ENCODE data around the gene CSPG4.
"Not testable (repeated sequence)": the region's sequence is repeated elsewhere in the genome, so short reads cannot be mapped to it uniquely, and the experiment has no call there.

The CSPG4 gene

GRCh38 chr15:75641603-75642002 lies 71.0 kb downstream of the CSPG4 start:
- H3K27me3 ChIP-seq (ENCODE audit: control insufficient read depth, insufficient read depth, low read length), result peaks cover 14% of the 10 kb centered on the region
- peaks cover 3% of the 10 kb centered on the region for H3K36me3 ChIP-seq (ENCODE audit: control insufficient read depth, low read depth, low read length)
- H3K27ac ChIP-seq (ENCODE audit: low read length), result no peak overlapping the region
- H3K4me3 ChIP-seq (ENCODE audit: low read length), result no peak overlapping the region
- H3K4me1 ChIP-seq (ENCODE audit: control insufficient read depth, low read depth, low read length), result peaks cover 9% of the 10 kb centered on the region
- no peaks in the 10 kb centered on the region for H3K9me3 ChIP-seq (ENCODE audit: control insufficient read depth, low read depth, low read length)
- no peak overlapping the region for H3K9ac ChIP-seq (ENCODE audit: low read length)

- H3K4me3 ChIP-seq (ENCODE audit: low read length), result peak overlapping the region; percentile 91
- no peak overlapping the region for H3K27ac ChIP-seq (ENCODE audit: low read length)
- H3K4me1 ChIP-seq (ENCODE audit: control insufficient read depth, low read depth, low read length), result peaks cover 7% of the 10 kb centered on the region
Measured at GRCh38 chr15:75641179-75641503, 71.5 kb downstream of the CSPG4 start.

GRCh38 chr15:75640483-75641178 lies 72.0 kb downstream of the CSPG4 start:
- Histone ChIP-seq H3K4me1 (ENCODE audit: control insufficient read depth, low read depth, low read length) (peaks cover 7% of the 10 kb centered on the region), H3K4me3 (ENCODE audit: low read length) (peak overlapping the region; percentile 91), H3K9ac (ENCODE audit: low read length) (peak overlapping the region; percentile 99), H3K36me3 (ENCODE audit: control insufficient read depth, low read depth, low read length) (peaks cover 3% of the 10 kb centered on the region), H3K9me3 (ENCODE audit: control insufficient read depth, low read depth, low read length) (no peaks in the 10 kb centered on the region), H3K27ac (ENCODE audit: low read length) (peak overlapping the region; percentile 64), H3K27me3 (ENCODE audit: control insufficient read depth, insufficient read depth, low read length) (peaks cover 4% of the 10 kb centered on the region)

More at GRCh38 chr15:75641179-75641503, 71.5 kb downstream of the CSPG4 start:
- Histone ChIP-seq H3K9me3 (ENCODE audit: control insufficient read depth, low read depth, low read length) (no peaks in the 10 kb centered on the region), H3K27me3 (ENCODE audit: control insufficient read depth, insufficient read depth, low read length) (peaks cover 9% of the 10 kb centered on the region), H3K36me3 (ENCODE audit: control insufficient read depth, low read depth, low read length) (peaks cover 3% of the 10 kb centered on the region), H3K9ac (ENCODE audit: low read length) (peak overlapping the region; percentile 99)

- peak within 1 kb of the TSS; percentile 92 for H3K27ac ChIP-seq (ENCODE audit: low read length)
- peaks cover 3% of the 10 kb centered on the region for H3K36me3 ChIP-seq (ENCODE audit: control insufficient read depth, low read depth, low read length)
- H3K4me1 ChIP-seq (ENCODE audit: control insufficient read depth, low read depth, low read length), result peaks cover 7% of the 10 kb centered on the region
- peak within 1 kb of the TSS; percentile 91 for H3K4me3 ChIP-seq (ENCODE audit: low read length)
- H3K27me3 ChIP-seq (ENCODE audit: control insufficient read depth, insufficient read depth, low read length), result peaks cover under 1% of the 10 kb centered on the region
- H3K9me3 ChIP-seq (ENCODE audit: control insufficient read depth, low read depth, low read length), result no peaks in the 10 kb centered on the region
- peak within 1 kb of the TSS; percentile 99 for H3K9ac ChIP-seq (ENCODE audit: low read length)
Measured at GRCh38 chr15:75639709-75640482, 72.8 kb downstream of the CSPG4 start, which contains the start of gene IMP3. TSS of gene IMP3 (minus strand) at chr15:75640224. CDS start at chr15:75640168, 56 bp downstream.

- Histone ChIP-seq H3K9ac (ENCODE audit: low read length) (peak overlapping the region; percentile 99), H3K4me3 (ENCODE audit: low read length) (peak overlapping the region; percentile 91), H3K36me3 (ENCODE audit: control insufficient read depth, low read depth, low read length) (peaks cover 3% of the 10 kb centered on the region), H3K27ac (ENCODE audit: low read length) (peak overlapping the region; percentile 92), H3K9me3 (ENCODE audit: control insufficient read depth, low read depth, low read length) (no peaks in the 10 kb centered on the region), H3K27me3 (ENCODE audit: control insufficient read depth, insufficient read depth, low read length) (no peaks in the 10 kb centered on the region), H3K4me1 (ENCODE audit: control insufficient read depth, low read depth, low read length) (peaks cover 7% of the 10 kb centered on the region)
Measured at GRCh38 chr15:75639191-75639708, 73.4 kb downstream of the CSPG4 start.

- H3K9me3 ChIP-seq (ENCODE audit: control insufficient read depth, low read depth, low read length), result no peaks in the 10 kb centered on the region
- no peaks in the 10 kb centered on the region for H3K27me3 ChIP-seq (ENCODE audit: control insufficient read depth, insufficient read depth, low read length)
- peaks cover 7% of the 10 kb centered on the region for H3K4me1 ChIP-seq (ENCODE audit: control insufficient read depth, low read depth, low read length)
- peaks cover 3% of the 10 kb centered on the region for H3K36me3 ChIP-seq (ENCODE audit: control insufficient read depth, low read depth, low read length)
- H3K4me3 ChIP-seq (ENCODE audit: low read length), result peak overlapping the region; percentile 91
- H3K9ac ChIP-seq (ENCODE audit: low read length), result no peak overlapping the region
- no peak overlapping the region for H3K27ac ChIP-seq (ENCODE audit: low read length)
Measured at GRCh38 chr15:75637245-75638009, 75.2 kb downstream of the CSPG4 start.

- H3K27ac ChIP-seq (ENCODE audit: low read length), result no peak overlapping the region
- no peaks in the 10 kb centered on the region for H3K9me3 ChIP-seq (ENCODE audit: control insufficient read depth, low read depth, low read length)
- no peak overlapping the region for H3K9ac ChIP-seq (ENCODE audit: low read length)
- H3K4me1 ChIP-seq (ENCODE audit: control insufficient read depth, low read depth, low read length), result peaks cover 7% of the 10 kb centered on the region
- no peaks in the 10 kb centered on the region for H3K27me3 ChIP-seq (ENCODE audit: control insufficient read depth, insufficient read depth, low read length)
- peaks cover 3% of the 10 kb centered on the region for H3K36me3 ChIP-seq (ENCODE audit: control insufficient read depth, low read depth, low read length)
- no peak overlapping the region for H3K4me3 ChIP-seq (ENCODE audit: low read length)
Measured at GRCh38 chr15:75636026-75636425, 76.6 kb downstream of the CSPG4 start.

- not testable (repeated sequence) for H3K9ac ChIP-seq (ENCODE audit: low read length); H3K27me3 ChIP-seq (ENCODE audit: control insufficient read depth, insufficient read depth, low read length); H3K27ac ChIP-seq (ENCODE audit: low read length)
Measured at GRCh38 chr15:75633922-75634321, 78.7 kb downstream of the CSPG4 start.

GRCh38 chr15:75631935-75632334 lies 80.7 kb downstream of the CSPG4 start:
- Histone ChIP-seq H3K9me3 (ENCODE audit: control insufficient read depth, low read depth, low read length) (no peaks in the 10 kb centered on the region), H3K4me1 (ENCODE audit: control insufficient read depth, low read depth, low read length) (no peaks in the 10 kb centered on the region), H3K27ac (ENCODE audit: low read length) (no peak overlapping the region), H3K9ac (ENCODE audit: low read length) (no peak overlapping the region), H3K4me3 (ENCODE audit: low read length) (no peak overlapping the region), H3K36me3 (ENCODE audit: control insufficient read depth, low read depth, low read length) (no peaks in the 10 kb centered on the region), H3K27me3 (ENCODE audit: control insufficient read depth, insufficient read depth, low read length) (no peaks in the 10 kb centered on the region)

More at GRCh38 chr15:75633922-75634321, 78.7 kb downstream of the CSPG4 start:
- not testable (repeated sequence) for H3K36me3 ChIP-seq (ENCODE audit: control insufficient read depth, low read depth, low read length); H3K4me1 ChIP-seq (ENCODE audit: control insufficient read depth, low read depth, low read length); H3K9me3 ChIP-seq (ENCODE audit: control insufficient read depth, low read depth, low read length); H3K4me3 ChIP-seq (ENCODE audit: low read length)

GRCh38 chr15:75625542-75626347 lies 86.9 kb downstream of the CSPG4 start, which contains the start of gene SNUPN:
TSS of gene SNUPN (minus strand) at chr15:75625725. CDS start at chr15:75621051, 4,674 bp downstream.
- peak within 1 kb of the TSS; percentile 98 for H3K4me3 ChIP-seq (ENCODE audit: low read length)

More at GRCh38 chr15:75625542-75626347, 86.9 kb downstream of the CSPG4 start, which contains the start of gene SNUPN:
- H3K4me1 ChIP-seq (ENCODE audit: control insufficient read depth, low read depth, low read length), result peaks cover 7% of the 10 kb centered on the region
- H3K27ac ChIP-seq (ENCODE audit: low read length), result peak within 1 kb of the TSS; percentile 97
- H3K27me3 ChIP-seq (ENCODE audit: control insufficient read depth, insufficient read depth, low read length), result no peaks in the 10 kb centered on the region
- no peaks in the 10 kb centered on the region for H3K9me3 ChIP-seq (ENCODE audit: control insufficient read depth, low read depth, low read length)
- peak within 1 kb of the TSS; percentile 95 for H3K9ac ChIP-seq (ENCODE audit: low read length)
- no peaks in the 10 kb centered on the region for H3K36me3 ChIP-seq (ENCODE audit: control insufficient read depth, low read depth, low read length)

Data from iPS-18a (cell line).